ENCODE measurements around the gene PRSS57. TPM values are rescaled to one million over a fixed set of nuclear protein-coding genes. Genes with fewer than 3 reads are reported as not detected.
"Not testable (repeated sequence)": the region's sequence is repeated elsewhere in the genome, so short reads cannot be mapped to it uniquely, and the experiment has no call there.

The PRSS57 gene
- polyA plus RNA-seq, 3 donors = 0.16 to 1.4 (median 0.78) TPM

DNA sequence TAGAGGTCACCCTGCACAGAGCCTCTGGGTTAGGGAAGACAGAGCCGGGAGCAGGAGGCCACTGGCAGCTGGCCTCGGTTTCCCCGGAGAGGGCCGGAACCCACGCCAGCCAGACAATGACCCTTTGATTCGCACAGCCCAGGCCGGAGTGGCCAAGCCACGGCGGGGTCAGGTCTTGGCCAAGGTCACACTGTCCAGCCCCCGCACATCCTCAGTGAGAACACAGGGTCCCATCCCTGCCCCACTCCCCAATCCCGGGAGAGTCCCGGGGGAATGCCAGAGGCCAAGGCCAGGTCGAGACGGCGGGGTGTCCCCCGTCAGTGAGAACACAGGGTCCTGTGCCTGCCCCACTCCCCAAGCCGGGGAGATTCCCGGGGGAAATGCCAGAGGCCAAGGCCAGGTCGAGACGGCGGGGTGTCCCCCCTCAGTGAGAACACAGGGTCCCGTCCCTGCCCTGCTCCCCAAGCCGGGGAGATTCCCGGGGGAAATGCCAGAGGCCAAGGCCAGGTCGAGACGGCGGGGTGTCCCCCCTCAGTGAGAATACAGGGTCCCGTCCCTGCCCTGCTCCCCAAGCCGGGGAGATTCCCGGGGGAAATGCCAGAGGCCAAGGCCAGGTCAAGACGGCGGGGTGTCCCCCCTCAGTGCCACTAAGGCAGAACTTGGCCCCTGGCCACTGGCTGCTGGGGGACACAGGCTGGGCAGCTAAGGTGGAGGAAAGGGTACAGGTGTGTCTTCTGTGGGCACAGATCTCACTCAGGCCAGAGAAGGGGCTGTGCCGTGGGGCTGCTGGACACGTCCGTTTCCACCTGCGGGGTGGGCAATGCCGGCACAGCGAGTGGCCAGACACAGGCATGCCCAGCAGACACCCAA is 20.7 kb downstream of the PRSS57 start:
- TF ChIP-seq CTCF (IDR thresholded peaks at IDR 0.05) = no peak
- H3K27ac ChIP-seq (ENCODE audit: low read depth in 1 of 2, low read length in 2 of 2) = no peak overlapping the region
- Mint-ChIP-seq H3K27me3 (ENCODE audit: low read depth in 3 of 3) (peaks cover 17 to 46% (median 32%) of the 10 kb centered on the region in 3 donors), H3K27ac (no peak overlapping the region), H3K4me3 (peak overlapping the region in 1 of 2 donors; percentile 81), H3K4me1 (peaks cover 62% of the 10 kb centered on the region), H3K9me3 (peaks cover 0 to 3% (median 0%) of the 10 kb centered on the region in 7 donors), H3K36me3 (peaks cover 3 to 4% of the 10 kb centered on the region in 2 donors)
- WGBS (ENCODE audit: insufficient coverage) = 91% methylated on average over 30 of the region's 38 CpGs
- H4K20me1 ChIP-seq (ENCODE audit: insufficient read depth, low read length) = no peaks in the 10 kb centered on the region
- peaks cover 0 to 30% of the 10 kb centered on the region in 2 donors for H3K27me3 ChIP-seq (ENCODE audit: control insufficient read depth in 2 of 2, insufficient read depth in 2 of 2, low read length in 2 of 2)
- H3K4me2 ChIP-seq (replicated peaks; ENCODE audit: extremely low read depth, low read length, poor library complexity, severe bottlenecking) = no peak overlapping the region
- no peak for DNase-seq
- H2AFZ ChIP-seq (ENCODE audit: insufficient read depth, low read depth, low read length, poor library complexity, severe bottlenecking) = no peak overlapping the region
- H3K9me3 ChIP-seq (replicated peaks in 1 of 2; ENCODE audit: control insufficient read depth in 1 of 2, insufficient read depth in 1 of 2, low read length in 2 of 2) = no peaks in the 10 kb centered on the region
- H3K36me3 ChIP-seq (replicated peaks in 1 of 2; ENCODE audit: control insufficient read depth in 1 of 2, insufficient read depth in 2 of 2, low read length in 2 of 2) = no peaks in the 10 kb centered on the region
- H3K4me3 ChIP-seq (replicated peaks in 1 of 3; ENCODE audit: low read depth in 2 of 3, low read length in 3 of 3) = no peak overlapping the region
- H3K9ac ChIP-seq (ENCODE audit: insufficient read depth, low read length, poor library complexity, severe bottlenecking) = no peak overlapping the region
- H3K79me2 ChIP-seq (ENCODE audit: insufficient read depth, low read length) = peaks cover 8% of the 10 kb centered on the region
- intact Hi-C loops (cut with micrococcal nuclease) = no loop called here
- H3K4me1 ChIP-seq (ENCODE audit: control insufficient read depth in 1 of 2, insufficient read depth in 2 of 2, low read length in 2 of 2) = peaks cover 58 to 68% of the 10 kb centered on the region in 2 donors

DNA sequence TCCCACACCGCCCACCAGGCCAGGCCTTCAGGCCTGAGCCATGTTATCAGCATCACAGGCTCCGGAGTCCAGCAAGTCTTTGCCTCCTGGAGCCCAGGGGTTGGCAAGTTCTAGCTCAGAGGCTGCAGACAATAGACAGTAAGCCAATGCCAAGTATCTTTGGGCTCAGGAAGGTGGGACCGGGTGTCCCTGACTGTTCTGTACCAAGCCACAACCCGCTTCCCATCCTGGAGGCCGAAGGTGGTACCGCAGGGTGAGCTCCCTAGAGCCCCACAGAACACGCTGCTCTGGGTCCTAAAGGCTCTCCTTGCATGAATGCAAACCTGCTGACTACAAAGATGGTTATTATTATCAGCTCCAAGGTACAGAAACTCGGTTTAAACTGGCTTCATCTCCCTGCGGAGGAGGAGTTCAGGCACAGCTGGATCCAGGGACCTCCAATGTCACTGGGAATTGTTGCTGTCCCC is 24.6 kb downstream of the PRSS57 start:
- peaks cover 13 to 17% (median 13%) of the 10 kb centered on the region in 3 donors for H3K27me3 Mint-ChIP-seq (ENCODE audit: low read depth in 3 of 3)
- H3K36me3 Mint-ChIP-seq = peaks cover 3 to 7% of the 10 kb centered on the region in 2 donors
- H3K9me3 Mint-ChIP-seq = peaks cover 2 to 10% (median 6%) of the 10 kb centered on the region in 7 donors
- peak; percentile 29 for TF ChIP-seq CTCF (IDR thresholded peaks at IDR 0.05)
- H3K27ac Mint-ChIP-seq = peak overlapping the region in 1 of 7 donors; percentile 35
- peaks cover 62 to 70% of the 10 kb centered on the region in 2 donors for H3K4me1 ChIP-seq (ENCODE audit: control insufficient read depth in 1 of 2, insufficient read depth in 2 of 2, low read length in 2 of 2)
- no peaks in the 10 kb centered on the region for H4K20me1 ChIP-seq (ENCODE audit: insufficient read depth, low read length)
- H3K9me3 ChIP-seq (replicated peaks in 1 of 2; ENCODE audit: control insufficient read depth in 1 of 2, insufficient read depth in 1 of 2, low read length in 2 of 2) = no peaks in the 10 kb centered on the region
- H3K4me3 ChIP-seq (replicated peaks in 1 of 3; ENCODE audit: low read depth in 2 of 3, low read length in 3 of 3) = no peak overlapping the region
- H3K4me2 ChIP-seq (replicated peaks; ENCODE audit: extremely low read depth, low read length, poor library complexity, severe bottlenecking) = no peak overlapping the region
- WGBS (ENCODE audit: insufficient coverage) = 71% methylated on average over 9 of the region's 9 CpGs
- H3K36me3 ChIP-seq (replicated peaks in 1 of 2; ENCODE audit: control insufficient read depth in 1 of 2, insufficient read depth in 2 of 2, low read length in 2 of 2) = no peaks in the 10 kb centered on the region
- no peak overlapping the region for H3K9ac ChIP-seq (ENCODE audit: insufficient read depth, low read length, poor library complexity, severe bottlenecking)
- no peak for DNase-seq
- H3K4me3 Mint-ChIP-seq = no peak overlapping the region
- H3K27ac ChIP-seq (ENCODE audit: low read depth in 1 of 2, low read length in 2 of 2) = no peak overlapping the region
- intact Hi-C loops (cut with micrococcal nuclease) = no loop called here
- no peak overlapping the region for H2AFZ ChIP-seq (ENCODE audit: insufficient read depth, low read depth, low read length, poor library complexity, severe bottlenecking)
- H3K27me3 ChIP-seq (ENCODE audit: control insufficient read depth in 2 of 2, insufficient read depth in 2 of 2, low read length in 2 of 2) = peaks cover 0 to 12% of the 10 kb centered on the region in 2 donors
- peaks cover 65% of the 10 kb centered on the region for H3K4me1 Mint-ChIP-seq
- H3K79me2 ChIP-seq (ENCODE audit: insufficient read depth, low read length) = no peaks in the 10 kb centered on the region

GRCh38 chr19:668675-669434 is 26.4 kb downstream of the PRSS57 start:
- DNase-seq; H3K27me3 ChIP-seq (ENCODE audit: control insufficient read depth in 2 of 2, insufficient read depth in 2 of 2, low read length in 2 of 2); H3K79me2 ChIP-seq (ENCODE audit: insufficient read depth, low read length); H3K9ac ChIP-seq (ENCODE audit: insufficient read depth, low read length, poor library complexity, severe bottlenecking); H3K27me3 Mint-ChIP-seq (ENCODE audit: low read depth in 3 of 3); H3K9me3 ChIP-seq (replicated peaks in 1 of 2; ENCODE audit: control insufficient read depth in 1 of 2, insufficient read depth in 1 of 2, low read length in 2 of 2); H3K36me3 ChIP-seq (replicated peaks in 1 of 2; ENCODE audit: control insufficient read depth in 1 of 2, insufficient read depth in 2 of 2, low read length in 2 of 2); H3K27ac ChIP-seq (ENCODE audit: low read depth in 1 of 2, low read length in 2 of 2); intact Hi-C loops (cut with micrococcal nuclease); H3K36me3 Mint-ChIP-seq; H4K20me1 ChIP-seq (ENCODE audit: insufficient read depth, low read length): not testable (repeated sequence)
- Mint-ChIP-seq H3K4me3 (peak overlapping the region; percentile 52 to 89), H3K27ac (peak overlapping the region in 5 of 7 donors; percentile 67 to 92 (median 89)), H3K9me3 (peaks cover 2 to 10% (median 6%) of the 10 kb centered on the region in 7 donors), H3K4me1 (peaks cover 74% of the 10 kb centered on the region)
- H3K4me2 ChIP-seq (replicated peaks; ENCODE audit: extremely low read depth, low read length, poor library complexity, severe bottlenecking) = peak overlapping the region; percentile 31
- WGBS (ENCODE audit: insufficient coverage) = 7% methylated on average over 7 of the region's 12 CpGs
- H2AFZ ChIP-seq (ENCODE audit: insufficient read depth, low read depth, low read length, poor library complexity, severe bottlenecking) = peak overlapping the region; percentile 29
- peaks cover 72 to 83% of the 10 kb centered on the region in 2 donors for H3K4me1 ChIP-seq (ENCODE audit: control insufficient read depth in 1 of 2, insufficient read depth in 2 of 2, low read length in 2 of 2)
- peak overlapping the region in 1 of 3 experiments; percentile 30 for H3K4me3 ChIP-seq (replicated peaks in 1 of 3; ENCODE audit: low read depth in 2 of 3, low read length in 3 of 3)

Data from CD14-positive monocyte (primary cell).